MCF 10A (cell line): ENCODE data around the gene GGTLC2. TPM values are rescaled to one million over a fixed set of nuclear protein-coding genes. Genes with fewer than 3 reads are reported as not detected.

Experiments
- BruUV-seq: library from RNA; stranded (reverse); fragments of 400-500 nt; replicated peaks from 2 replicates; lab custom pipeline; 2021; lab: Mats Ljungman, UMichigan
- CTCF ChIA-PET: fragments of 300-600 bp; sonication (Branson Sonifier 250); formaldehyde crosslinking; extraction: SDS; loops from one replicate; lab custom pipeline; 2021; ENCODE audit warnings: antibody characterized with exemption, inconsistent platforms; lab: Yijun Ruan, JAX
- POLR2A ChIA-PET: fragments of 300-600, 350-650 bp; sonication (Branson Sonifier 250); formaldehyde crosslinking; extraction: SDS; loops from one replicate; lab custom pipeline; 2020; ENCODE audit warnings: antibody characterized with exemption, inconsistent platforms; lab: Yijun Ruan, JAX
- DNase-seq: peaks from one replicate; pipeline ENCODE4 v3.0.0-alpha.2; 2018; ENCODE audit not compliant: unreplicated experiment
- H3K27ac Mint-ChIP-seq: one replicate; pipeline ENCODE4 v1.8.0; 2022; ENCODE audit warnings: mild to moderate bottlenecking, low read depth, mixed read lengths; ENCODE audit not compliant: unreplicated experiment
- H3K27me3 Mint-ChIP-seq: one replicate; pipeline ENCODE4 v1.8.0; 2022; ENCODE audit warnings: mixed read lengths; ENCODE audit not compliant: insufficient read depth, unreplicated experiment
- H3K36me3 Mint-ChIP-seq: one replicate; pipeline ENCODE4 v1.8.0; 2022; ENCODE audit warnings: mild to moderate bottlenecking, moderate library complexity, mixed read lengths; ENCODE audit not compliant: insufficient read depth, unreplicated experiment
- H3K4me1 Mint-ChIP-seq: one replicate; pipeline ENCODE4 v1.8.0; 2022; ENCODE audit warnings: mixed read lengths; ENCODE audit not compliant: insufficient read depth, unreplicated experiment
- H3K4me3 Mint-ChIP-seq: one replicate; pipeline ENCODE4 v1.8.0; 2022; ENCODE audit warnings: mild to moderate bottlenecking, moderate library complexity, mixed read lengths; ENCODE audit not compliant: unreplicated experiment
- H3K9me3 Mint-ChIP-seq: one replicate; pipeline ENCODE4 v1.8.0; 2022; ENCODE audit warnings: mixed read lengths; ENCODE audit not compliant: unreplicated experiment
- CTCF ChIP-seq: fragments of 200-600 bp; IDR thresholded peaks from one replicate; pipeline ENCODE4 v1.8.0; 2022; ENCODE audit warnings: antibody characterized with exemption, mild to moderate bottlenecking; ENCODE audit not compliant: unreplicated experiment
- intact Hi-C: fragments of 100-400 bp; cut with micrococcal nuclease; formaldehyde crosslinking; loops from 2 replicates; pipeline ENCODE4 v1.14.1; 2022
- total RNA-seq: library from RNA; stranded (reverse); gene quantifications from 2 replicates; pipeline ENCODE4 v1.2.3, GENCODE V29; 2022

GGTLC2 gene
- total RNA-seq, 1 experiment from 2014 or later: not detected

DNA sequence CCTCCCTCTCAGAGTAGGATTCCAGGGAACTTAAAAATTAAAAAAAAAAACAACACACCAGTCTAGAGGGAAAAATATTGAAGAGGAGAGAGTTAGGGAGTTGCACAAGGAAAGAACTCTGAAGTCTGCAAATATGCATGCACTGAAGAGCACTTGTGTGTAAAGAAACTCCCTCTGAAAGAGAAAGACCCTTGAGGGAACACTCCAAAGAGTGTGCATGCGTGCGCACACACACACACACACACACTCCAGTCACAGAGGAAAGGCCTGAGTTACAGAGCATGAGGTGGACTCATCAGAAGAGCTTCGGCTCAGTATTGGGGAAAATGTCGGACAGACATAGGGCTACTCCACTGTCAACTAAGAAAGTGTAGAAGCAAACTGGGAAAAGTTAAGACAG lies 30.1 kb downstream of the GGTLC2 start:
- POLR2A ChIA-PET: no interaction called here
- intact Hi-C loops: no loop called here
- no peak for TF ChIP-seq CTCF
- Mint-ChIP-seq H3K9me3 (peaks cover 7% of the 10 kb centered on the region), H3K27ac (no peak overlapping the region), H3K27me3 (peaks cover 71% of the 10 kb centered on the region), H3K4me1 (no peaks in the 10 kb centered on the region), H3K4me3 (no peak overlapping the region), H3K36me3 (no peaks in the 10 kb centered on the region)
- no TSS peak for BruUV-seq
- DNase-seq: no peak
- CTCF ChIA-PET: interaction anchor here (1.7 to 1.8 kb wide), 3 partner anchors 10 to 14 kb away, joined by 4 read pairs; no protein-coding TSS in a partner anchor

GRCh38 chr22:22678970-22679369 lies 34.6 kb downstream of the GGTLC2 start:
- ChIA-PET POLR2A (no interaction called here), CTCF (interaction anchor here (2.1 kb wide), 1 partner anchor 8 kb away, joined by 6 read pairs; no protein-coding TSS in a partner anchor)
- no peak for DNase-seq
- no peaks in the 10 kb centered on the region for H3K36me3 Mint-ChIP-seq
- H3K9me3 Mint-ChIP-seq: no peaks in the 10 kb centered on the region
- BruUV-seq: no TSS peak
- H3K27me3 Mint-ChIP-seq: peaks cover 57% of the 10 kb centered on the region
- H3K4me3 Mint-ChIP-seq: no peak overlapping the region
- H3K4me1 Mint-ChIP-seq: no peaks in the 10 kb centered on the region
- intact Hi-C loops: no loop called here
- H3K27ac Mint-ChIP-seq: no peak overlapping the region
- no peak for TF ChIP-seq CTCF

GRCh38 chr22:22680396-22680795 lies 36.0 kb downstream of the GGTLC2 start:
- no peak overlapping the region for H3K27ac Mint-ChIP-seq
- CTCF ChIA-PET: interaction anchor here (0.6 to 1.1 kb wide), 3 partner anchors 9 to 30 kb away, joined by 3 to 4 read pairs (median 3); no protein-coding TSS in a partner anchor
- intact Hi-C loops: no loop called here

GRCh38 chr22:22681221-22681739 lies 36.9 kb downstream of the GGTLC2 start:
- Mint-ChIP-seq H3K27me3 (peaks cover 34% of the 10 kb centered on the region), H3K9me3 (no peaks in the 10 kb centered on the region), H3K36me3 (no peaks in the 10 kb centered on the region), H3K4me3 (no peak overlapping the region), H3K27ac (no peak overlapping the region), H3K4me1 (peaks cover 5% of the 10 kb centered on the region)
- DNase-seq: no peak
- CTCF ChIA-PET: interaction anchor here (1.1 kb wide), 1 partner anchor 11 kb away, joined by 6 read pairs; no protein-coding TSS in a partner anchor
- no peak for TF ChIP-seq CTCF
- POLR2A ChIA-PET: interaction anchor here (0.9 kb wide), 1 partner anchor 21 kb away, joined by 3 read pairs; no protein-coding TSS in a partner anchor
- intact Hi-C loops: no loop called here
- BruUV-seq: no TSS peak

More at GRCh38 chr22:22680396-22680795, 36.0 kb downstream of the GGTLC2 start:
- Mint-ChIP-seq H3K27me3 (peaks cover 43% of the 10 kb centered on the region), H3K4me1 (peaks cover 5% of the 10 kb centered on the region), H3K4me3 (no peak overlapping the region), H3K9me3 (no peaks in the 10 kb centered on the region), H3K36me3 (no peaks in the 10 kb centered on the region)
- DNase-seq: no peak
- POLR2A ChIA-PET: no interaction called here
- BruUV-seq: no TSS peak
- TF ChIP-seq CTCF: no peak
